Measurements from ENCODE around the gene IFNGR1.
"Not testable (repeated sequence)": the region's sequence is repeated elsewhere in the genome, so short reads cannot be mapped to it uniquely, and the experiment has no call there.

Gene IFNGR1

GRCh38 chr6:137236581-137237355 is 17.6 kb upstream of the IFNGR1 start:
- no peak for DNase-seq (ENCODE audit: low read depth in 2 of 2, low spot score in 1 of 2)

GRCh38 chr6:137235686-137236085 is 16.5 kb upstream of the IFNGR1 start:
- DNase-seq (ENCODE audit: low read depth in 2 of 2, low spot score in 1 of 2): no peak

- DNase-seq (ENCODE audit: low read depth in 2 of 2, low spot score in 1 of 2): no peak
Measured at GRCh38 chr6:137233911-137234863, 15.0 kb upstream of the IFNGR1 start.

GRCh38 chr6:137231895-137232294 is 12.7 kb upstream of the IFNGR1 start:
- DNase-seq (ENCODE audit: low read depth in 2 of 2, low spot score in 1 of 2): no peak

GRCh38 chr6:137230956-137231555 is 11.9 kb upstream of the IFNGR1 start:
- no peak for DNase-seq (ENCODE audit: low read depth in 2 of 2, low spot score in 1 of 2)

GRCh38 chr6:137230547-137230946 is 11.4 kb upstream of the IFNGR1 start:
- no peak for DNase-seq (ENCODE audit: low read depth in 2 of 2, low spot score in 1 of 2)

GRCh38 chr6:137229075-137229759 is 10.0 kb upstream of the IFNGR1 start:
- DNase-seq (ENCODE audit: low read depth in 2 of 2, low spot score in 1 of 2): no peak

GRCh38 chr6:137227871-137228302 is 8.7 kb upstream of the IFNGR1 start:
- DNase-seq (ENCODE audit: low read depth in 2 of 2, low spot score in 1 of 2): no peak

GRCh38 chr6:137226697-137227096 is 7.5 kb upstream of the IFNGR1 start:
- DNase-seq (ENCODE audit: low read depth in 2 of 2, low spot score in 1 of 2): no peak

GRCh38 chr6:137224799-137225198 is 5.6 kb upstream of the IFNGR1 start:
- DNase-seq (ENCODE audit: low read depth in 2 of 2, low spot score in 1 of 2): no peak

- DNase-seq (ENCODE audit: low read depth in 2 of 2, low spot score in 1 of 2): no peak
Measured at GRCh38 chr6:137223370-137224131, 4.4 kb upstream of the IFNGR1 start.

GRCh38 chr6:137222381-137222780 is 3.2 kb upstream of the IFNGR1 start:
- no peak for DNase-seq (ENCODE audit: low read depth in 2 of 2, low spot score in 1 of 2)

GRCh38 chr6:137219664-137220252 is 573 bp upstream of the IFNGR1 start:
- DNase-seq (ENCODE audit: low read depth in 2 of 2, low spot score in 1 of 2): no peak

GRCh38 chr6:137218473-137218916 is 690 bp downstream of the IFNGR1 start:
- DNase-seq (ENCODE audit: low read depth in 2 of 2, low spot score in 1 of 2): no peak

- no peak for DNase-seq (ENCODE audit: low read depth in 2 of 2, low spot score in 1 of 2)
Measured at GRCh38 chr6:137217801-137218472, 1.2 kb downstream of the IFNGR1 start.

- DNase-seq (ENCODE audit: low read depth in 2 of 2, low spot score in 1 of 2): no peak
Measured at GRCh38 chr6:137216875-137217553, 2.2 kb downstream of the IFNGR1 start.

- no peak for DNase-seq (ENCODE audit: low read depth in 2 of 2, low spot score in 1 of 2)
Measured at GRCh38 chr6:137216106-137216505, 3.1 kb downstream of the IFNGR1 start.

GRCh38 chr6:137215630-137216029 is 3.6 kb downstream of the IFNGR1 start:
- not testable (repeated sequence) for DNase-seq (ENCODE audit: low read depth in 2 of 2, low spot score in 1 of 2)

GRCh38 chr6:137214931-137215330 is 4.3 kb downstream of the IFNGR1 start:
- no peak for DNase-seq (ENCODE audit: low read depth in 2 of 2, low spot score in 1 of 2)

Data from stimulated activated CD8-positive, alpha-beta memory T cell treated with anti-CD3 and anti-CD28 coated beads, Interleukin-4, amount 100 ng/mL, for 4 hours (primary cell).